ENCODE measurements around the gene IL17REL. TPM values are rescaled to one million over a fixed set of nuclear protein-coding genes. Genes with fewer than 3 reads are reported as not detected.

IL17REL gene
- total RNA-seq, 4 donors from 2014 or later = not detected

DNA sequence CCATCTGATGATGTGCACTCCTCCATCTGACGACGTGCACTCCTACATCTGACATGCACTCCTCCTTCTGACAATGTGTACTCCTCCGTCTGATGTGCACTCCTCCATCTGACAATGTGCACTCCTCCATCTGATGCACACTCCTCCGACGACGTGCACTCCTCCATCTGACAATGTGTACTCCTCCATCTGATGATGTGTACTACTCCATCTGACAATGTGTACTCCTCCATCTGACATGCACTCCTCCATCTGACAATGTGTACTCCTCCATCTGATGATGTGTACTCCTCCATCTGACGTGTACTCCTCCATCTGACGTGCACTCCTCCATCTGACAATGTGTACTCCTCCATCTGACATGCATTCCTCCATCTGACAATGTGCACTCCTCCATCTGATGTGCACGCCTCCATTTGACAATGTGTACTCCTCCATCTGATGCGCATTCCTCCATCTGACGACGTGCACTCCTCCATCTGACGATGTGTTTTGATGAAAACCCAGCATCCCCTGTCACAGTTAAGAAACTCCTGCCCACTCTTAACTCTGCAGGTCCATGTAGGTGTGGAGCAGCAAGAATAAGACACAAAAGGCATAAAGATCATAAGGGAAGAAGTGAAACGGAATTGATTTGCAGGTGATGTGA is 9.7 kb upstream of the IL17REL start:
- in situ Hi-C loops (cut with MboI; ENCODE audit: low sequenced_read_pairs in 4 of 4) = no loop called here
- TF ChIP-seq, protein P1, sequence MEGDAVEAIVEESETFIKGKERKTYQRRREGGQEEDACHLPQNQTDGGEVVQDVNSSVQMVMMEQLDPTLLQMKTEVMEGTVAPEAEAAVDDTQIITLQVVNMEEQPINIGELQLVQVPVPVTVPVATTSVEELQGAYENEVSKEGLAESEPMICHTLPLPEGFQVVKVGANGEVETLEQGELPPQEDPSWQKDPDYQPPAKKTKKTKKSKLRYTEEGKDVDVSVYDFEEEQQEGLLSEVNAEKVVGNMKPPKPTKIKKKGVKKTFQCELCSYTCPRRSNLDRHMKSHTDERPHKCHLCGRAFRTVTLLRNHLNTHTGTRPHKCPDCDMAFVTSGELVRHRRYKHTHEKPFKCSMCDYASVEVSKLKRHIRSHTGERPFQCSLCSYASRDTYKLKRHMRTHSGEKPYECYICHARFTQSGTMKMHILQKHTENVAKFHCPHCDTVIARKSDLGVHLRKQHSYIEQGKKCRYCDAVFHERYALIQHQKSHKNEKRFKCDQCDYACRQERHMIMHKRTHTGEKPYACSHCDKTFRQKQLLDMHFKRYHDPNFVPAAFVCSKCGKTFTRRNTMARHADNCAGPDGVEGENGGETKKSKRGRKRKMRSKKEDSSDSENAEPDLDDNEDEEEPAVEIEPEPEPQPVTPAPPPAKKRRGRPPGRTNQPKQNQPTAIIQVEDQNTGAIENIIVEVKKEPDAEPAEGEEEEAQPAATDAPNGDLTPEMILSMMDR (IDR thresholded peaks at IDR 0.05 in 4 of 5, conservative IDR thresholded peaks at IDR 0.05 in 1 of 5) = no peak
- no peak for TF ChIP-seq POLR2A (IDR thresholded peaks at IDR 0.05)
- Histone ChIP-seq H3K9me3 (no peaks in the 10 kb centered on the region), H3K4me1 (no peaks in the 10 kb centered on the region), H3K36me3 (no peaks in the 10 kb centered on the region), H3K27ac (no peak overlapping the region), H3K4me3 (no peak overlapping the region), H3K27me3 (peaks cover 8 to 32% (median 25%) of the 10 kb centered on the region in 3 donors)
- ATAC-seq (no peak), DNase-seq (no peak)
- intact Hi-C loops (cut with DNase I; ENCODE audit: low total_unique reads) = no loop called here

DNA sequence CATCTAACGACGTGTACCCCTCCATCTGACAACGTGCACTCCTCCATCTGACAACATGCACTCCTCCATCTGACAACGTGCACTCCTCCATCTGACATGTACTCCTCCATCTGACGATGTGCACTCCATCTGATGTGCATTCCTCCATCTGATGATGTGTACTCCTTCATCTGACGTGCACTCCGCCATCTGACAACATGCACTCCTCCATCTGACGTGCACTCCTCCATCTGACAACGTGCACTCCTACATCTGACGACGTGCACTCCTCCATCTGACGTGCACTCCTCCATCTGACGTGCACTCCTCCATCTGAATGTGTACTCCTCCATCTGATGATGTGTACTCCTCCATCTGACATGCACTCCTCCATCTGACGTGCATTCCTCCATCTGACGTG is 8.0 kb upstream of the IL17REL start:
- TF ChIP-seq, protein P1 (IDR thresholded peaks at IDR 0.05 in 4 of 5, conservative IDR thresholded peaks at IDR 0.05 in 1 of 5) = no peak
- no peak for TF ChIP-seq POLR2A (IDR thresholded peaks at IDR 0.05)
- DNase-seq = no peak
- no peaks in the 10 kb centered on the region for H3K4me1 ChIP-seq
- intact Hi-C loops (cut with DNase I; ENCODE audit: low total_unique reads) = no loop called here
- peaks cover 23 to 41% (median 39%) of the 10 kb centered on the region in 3 donors for H3K27me3 ChIP-seq
- no peak for ATAC-seq
- no peak overlapping the region for H3K27ac ChIP-seq
- H3K9me3 ChIP-seq = no peaks in the 10 kb centered on the region
- in situ Hi-C loops (cut with MboI; ENCODE audit: low sequenced_read_pairs in 4 of 4) = no loop called here
- H3K4me3 ChIP-seq = no peak overlapping the region
- no peaks in the 10 kb centered on the region for H3K36me3 ChIP-seq

DNA sequence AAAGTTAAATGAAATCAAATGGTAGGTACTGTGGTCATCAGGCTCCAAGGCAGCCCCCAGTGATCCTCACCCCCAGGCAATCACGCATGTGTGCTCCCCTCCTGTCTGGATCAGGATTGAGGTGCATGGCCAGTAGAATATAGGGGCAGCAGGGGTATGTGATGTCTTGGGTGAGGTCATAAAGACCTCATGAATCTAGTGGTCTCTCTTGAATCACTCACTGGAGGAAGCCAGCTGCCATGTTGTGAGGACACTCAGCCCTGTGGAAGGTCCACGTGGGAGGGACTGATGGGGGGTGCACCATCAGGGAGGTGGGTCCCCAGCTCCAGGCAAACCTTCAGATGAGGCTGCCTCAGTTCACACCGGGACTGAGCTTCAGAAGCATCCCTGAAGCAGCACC is 6.8 kb upstream of the IL17REL start:
- in situ Hi-C loops (cut with MboI; ENCODE audit: low sequenced_read_pairs in 4 of 4) (no loop called here), intact Hi-C loops (cut with DNase I; ENCODE audit: low total_unique reads) (no loop called here)
- H3K4me1 ChIP-seq = no peaks in the 10 kb centered on the region
- no peaks in the 10 kb centered on the region for H3K9me3 ChIP-seq
- no peaks in the 10 kb centered on the region for H3K36me3 ChIP-seq
- DNase-seq (no peak), ATAC-seq (no peak)
- H3K27ac ChIP-seq = no peak overlapping the region
- TF ChIP-seq, protein P1 (IDR thresholded peaks at IDR 0.05 in 4 of 5, conservative IDR thresholded peaks at IDR 0.05 in 1 of 5) = no peak
- TF ChIP-seq POLR2A (IDR thresholded peaks at IDR 0.05) = no peak
- H3K4me3 ChIP-seq = no peak overlapping the region
- H3K27me3 ChIP-seq = peaks cover 25 to 43% (median 37%) of the 10 kb centered on the region in 3 donors

DNA sequence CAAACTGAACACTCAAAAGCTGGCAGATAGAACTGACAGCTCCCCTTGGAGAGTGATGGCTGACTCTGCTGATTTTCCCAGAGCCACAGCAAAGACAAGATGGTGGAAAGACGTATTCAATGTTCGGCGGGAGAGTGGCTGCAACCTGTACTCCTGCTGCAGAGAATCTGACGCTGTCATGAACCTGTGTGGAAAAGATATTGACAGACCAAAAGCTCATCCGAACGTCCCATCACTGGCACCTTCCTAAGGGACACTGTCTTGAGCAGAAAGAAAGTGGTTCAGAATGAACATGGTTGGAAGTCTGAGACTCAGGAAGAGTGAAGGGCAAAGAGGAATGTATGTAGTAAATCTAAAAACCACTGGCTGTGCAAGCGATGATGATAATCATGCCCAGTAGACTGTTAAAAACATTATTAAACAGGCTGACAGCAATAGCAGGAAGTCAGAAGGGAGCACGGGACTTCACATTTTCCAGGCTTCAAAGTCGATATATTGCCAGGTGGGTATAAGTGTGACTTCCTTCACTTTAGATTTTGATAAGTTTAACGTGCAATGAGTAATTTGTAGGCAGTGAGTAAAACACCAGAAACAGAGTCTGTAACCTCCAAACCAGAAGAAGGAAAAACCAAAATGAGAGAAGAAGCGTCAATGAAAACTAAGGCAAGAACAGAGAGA is 6.2 kb upstream of the IL17REL start:
- in situ Hi-C loops (cut with MboI; ENCODE audit: low sequenced_read_pairs in 4 of 4) = no loop called here

More for the DNA sequence above, 6.2 kb upstream of the IL17REL start:
- Histone ChIP-seq H3K27ac (no peak overlapping the region), H3K27me3 (peaks cover 29 to 44% (median 41%) of the 10 kb centered on the region in 3 donors), H3K9me3 (no peaks in the 10 kb centered on the region), H3K4me1 (no peaks in the 10 kb centered on the region), H3K36me3 (no peaks in the 10 kb centered on the region), H3K4me3 (no peak overlapping the region)
- TF ChIP-seq, protein P1 (IDR thresholded peaks at IDR 0.05 in 4 of 5, conservative IDR thresholded peaks at IDR 0.05 in 1 of 5) = no peak
- no peak for TF ChIP-seq POLR2A (IDR thresholded peaks at IDR 0.05)
- no peak for ATAC-seq
- DNase-seq = no peak
- intact Hi-C loops (cut with DNase I; ENCODE audit: low total_unique reads) = no loop called here
